Stimulated activated CD8-positive, alpha-beta memory T cell treated with anti-CD3 and anti-CD28 coated beads, Interleukin-4, amount 100 ng/mL, for 4 hours (primary cell): ENCODE data around the gene CLRN2.
"Not testable (repeated sequence)": the region's sequence is repeated elsewhere in the genome, so short reads cannot be mapped to it uniquely, and the experiment has no call there.

Experiments used
- DNase-seq, 2 donors: peaks; one replicate each; pipeline ENCODE4 v3.0.0-alpha.2; 2020; ENCODE audit warnings: low read depth in 2 of 2, low spot score in 1 of 2

CLRN2 gene

GRCh38 chr4:17502756-17503155, 12.2 kb upstream of the CLRN2 start:
- DNase-seq: no peak

GRCh38 chr4:17504081-17504480, 10.9 kb upstream of the CLRN2 start:
- DNase-seq: no peak

DNA sequence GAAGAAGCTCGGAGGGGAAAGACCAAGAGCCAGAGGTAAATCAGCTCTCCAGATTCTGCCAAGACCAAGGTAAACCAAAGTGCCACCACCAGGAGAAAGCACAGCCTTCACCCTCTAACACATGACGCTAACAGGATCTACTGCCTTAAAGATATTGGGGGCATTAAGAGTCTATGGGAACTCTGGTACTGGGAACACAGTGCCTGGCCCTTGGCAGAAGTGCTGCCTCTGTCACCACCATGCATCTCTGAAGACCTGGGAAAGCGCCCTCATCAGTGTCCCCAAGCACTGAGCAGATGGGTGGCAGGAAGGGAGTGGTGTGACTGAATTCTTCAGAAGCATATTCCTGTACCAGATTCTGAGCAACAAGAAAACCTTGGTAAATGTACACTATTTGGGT, 4.4 kb upstream of the CLRN2 start:
- DNase-seq: no peak

DNA sequence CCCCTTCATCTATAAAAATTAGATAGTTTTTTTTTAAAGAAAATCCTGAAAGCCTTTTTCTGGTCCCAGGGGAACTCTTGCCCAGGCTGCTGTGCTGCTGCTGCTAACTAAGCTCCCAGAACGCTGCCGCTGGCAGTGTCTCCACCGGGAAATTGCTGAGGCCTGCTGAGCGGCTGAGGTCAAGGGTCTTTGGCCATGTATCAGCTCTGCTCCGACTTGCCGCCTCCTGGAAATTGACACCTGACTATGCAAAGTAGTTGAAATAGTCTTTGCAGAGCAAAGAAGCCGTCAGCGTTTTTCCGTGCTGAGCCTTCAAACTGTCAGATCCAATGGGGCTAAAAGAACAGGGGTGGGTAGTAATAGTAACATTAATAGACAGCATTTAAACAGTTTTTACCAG, 3.9 kb upstream of the CLRN2 start:
- no peak for DNase-seq

DNA sequence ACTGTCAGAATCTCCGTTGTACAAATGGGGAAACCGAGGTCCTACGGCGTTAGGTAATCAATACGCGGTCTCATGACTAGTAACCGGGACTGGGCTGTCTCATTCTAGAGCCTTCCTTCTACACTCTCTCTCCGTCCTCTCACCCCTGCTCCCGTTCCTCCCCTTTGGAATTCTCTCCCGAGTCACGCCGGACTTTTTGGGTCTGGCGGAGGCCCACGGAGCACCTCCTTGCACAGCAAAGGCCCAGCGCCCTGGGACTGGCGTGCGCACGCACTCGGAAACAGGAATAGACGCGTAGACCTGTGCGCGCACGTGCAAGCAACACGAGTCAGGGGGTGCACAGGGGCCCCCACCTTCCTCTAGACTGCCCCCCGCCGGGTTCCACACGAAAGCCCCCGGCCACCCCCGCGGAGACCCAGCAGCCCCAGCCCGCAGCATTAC, 3.4 kb upstream of the CLRN2 start:
- DNase-seq: peak; percentile 11 to 17

GRCh38 chr4:17511950-17512795, 2.8 kb upstream of the CLRN2 start, which contains the start of gene QDPR:
TSS of gene QDPR (minus strand) at chr4:17512090. CDS start at chr4:17512054, 36 bp downstream.
- DNase-seq: peak; percentile 24 to 51

DNA sequence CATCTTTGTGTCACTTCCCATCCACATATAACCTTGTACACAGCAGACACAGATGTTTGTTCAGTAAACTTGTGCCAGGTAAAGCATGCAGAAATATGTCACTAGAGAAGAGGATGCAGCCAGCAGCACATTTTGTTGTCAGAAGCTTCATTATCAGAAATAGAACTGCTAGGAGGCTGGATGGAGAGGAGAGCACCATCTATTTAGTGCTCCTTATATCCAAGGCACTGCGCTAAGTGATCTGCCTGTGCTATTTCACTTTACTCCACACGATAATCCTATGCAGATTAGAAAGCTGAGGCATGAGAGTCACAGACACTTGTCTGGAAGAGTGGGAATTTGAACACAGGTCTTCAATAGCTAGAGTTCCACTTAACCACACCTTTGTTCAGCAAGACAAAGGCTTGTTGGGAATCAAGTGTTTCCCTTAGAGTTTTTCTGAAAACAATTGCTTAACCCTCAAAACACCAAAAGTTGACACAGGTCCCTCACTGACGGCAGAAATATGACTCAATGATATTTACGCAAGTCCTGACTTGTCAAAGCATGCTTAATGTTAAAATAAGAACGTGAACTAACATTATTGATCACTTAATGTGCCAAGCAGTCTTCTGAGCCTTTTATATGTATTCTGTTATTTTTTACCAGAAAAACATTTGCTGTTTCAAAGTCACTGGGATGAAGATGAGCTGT, 1.8 kb upstream of the CLRN2 start:
- DNase-seq: no peak

- no peak for DNase-seq
Measured at GRCh38 chr4:17515445-17516407, 761 bp downstream of the CLRN2 start.

GRCh38 chr4:17516980-17517379, 2.0 kb downstream of the CLRN2 start:
- no peak for DNase-seq

DNA sequence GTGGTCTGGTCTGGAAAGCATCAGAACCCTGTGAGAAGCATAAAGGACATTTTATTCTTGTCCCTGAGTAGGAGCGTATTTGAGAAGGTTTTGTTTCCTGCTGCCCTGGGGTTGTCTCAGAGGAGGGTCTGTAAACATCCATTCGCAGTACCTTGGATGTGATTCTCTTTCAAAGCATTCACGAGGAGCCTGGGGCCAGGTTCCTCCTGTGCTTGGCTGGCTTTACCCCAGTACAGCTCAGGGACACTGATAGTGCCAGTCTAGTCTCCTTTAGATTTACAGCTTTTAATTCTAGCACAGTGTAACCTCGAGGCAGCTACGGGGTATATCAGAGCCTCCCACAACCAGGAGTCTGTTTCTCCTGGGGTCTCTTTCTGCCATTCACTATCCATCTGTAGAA, 2.7 kb downstream of the CLRN2 start:
- DNase-seq: no peak

GRCh38 chr4:17521595-17521994, 6.6 kb downstream of the CLRN2 start:
- DNase-seq: no peak

GRCh38 chr4:17523662-17524061, 8.7 kb downstream of the CLRN2 start:
- DNase-seq: no peak

DNA sequence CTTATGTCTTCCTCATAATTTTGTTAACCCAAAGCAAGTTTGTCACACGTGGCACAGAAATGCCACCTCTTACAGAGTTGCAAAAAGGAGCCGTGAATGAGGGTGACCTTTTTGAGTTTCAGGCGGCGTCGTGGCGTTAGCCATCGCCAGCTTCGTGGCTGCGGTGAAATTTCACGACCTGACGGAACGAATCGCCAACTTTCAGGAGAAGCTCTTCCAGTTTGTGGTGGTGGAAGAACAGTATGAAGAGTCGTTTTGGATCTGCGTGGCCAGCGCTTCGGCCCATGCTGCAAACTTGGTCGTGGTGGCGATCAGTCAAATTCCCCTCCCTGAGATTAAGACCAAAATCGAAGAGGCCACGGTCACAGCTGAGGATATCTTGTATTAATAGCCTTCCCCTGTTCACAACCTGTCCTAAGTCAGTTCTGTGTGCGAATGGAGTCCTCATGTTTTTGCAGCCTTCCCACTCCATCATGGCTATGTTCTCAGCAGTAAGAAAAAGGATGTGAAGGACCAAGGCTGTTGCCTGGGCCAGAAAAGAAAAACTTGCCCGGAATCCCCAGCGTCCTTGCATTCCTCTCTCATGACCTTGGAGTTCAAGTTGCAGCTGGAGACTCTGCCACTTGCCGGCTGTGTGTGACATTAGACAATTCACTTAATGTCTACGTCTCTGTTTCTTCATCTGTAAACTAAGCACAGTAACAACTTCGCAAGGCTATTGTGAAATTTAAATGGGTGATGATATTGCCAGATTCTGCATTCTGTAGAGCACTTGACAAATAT, 11.9 kb downstream of the CLRN2 start:
- DNase-seq: no peak

DNA sequence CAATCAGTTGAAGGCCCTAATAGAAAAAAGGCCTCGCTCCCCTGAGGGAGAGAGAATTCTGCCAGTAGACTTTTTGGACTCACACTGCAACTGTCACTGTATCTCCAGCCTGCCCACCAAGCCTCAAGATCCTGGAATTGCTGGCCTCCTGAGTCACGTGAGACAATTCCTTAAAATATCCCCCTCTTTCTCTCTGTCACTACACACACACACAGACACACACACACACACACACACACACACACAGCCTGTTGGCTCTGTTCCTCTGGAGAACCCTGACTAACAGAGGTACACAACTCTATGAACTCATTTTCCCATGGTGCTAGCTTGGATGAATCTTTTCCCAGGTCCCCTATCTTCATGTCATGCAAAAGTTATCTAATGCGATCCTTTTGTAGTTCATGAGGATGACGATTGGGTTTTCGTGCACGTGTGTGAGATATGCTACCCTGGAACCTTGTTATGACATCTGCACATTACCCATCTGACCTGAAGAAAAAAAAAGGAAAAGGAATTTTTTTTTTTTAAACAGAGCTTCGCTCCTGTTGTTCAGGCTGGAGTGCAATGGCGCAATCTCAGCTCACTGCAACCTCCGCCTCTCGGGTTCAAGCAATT, 13.7 kb downstream of the CLRN2 start:
- no peak for DNase-seq

GRCh38 chr4:17531538-17532285, 16.7 kb downstream of the CLRN2 start:
- no peak for DNase-seq

GRCh38 chr4:17534705-17535104, 19.7 kb downstream of the CLRN2 start:
- no peak for DNase-seq

DNA sequence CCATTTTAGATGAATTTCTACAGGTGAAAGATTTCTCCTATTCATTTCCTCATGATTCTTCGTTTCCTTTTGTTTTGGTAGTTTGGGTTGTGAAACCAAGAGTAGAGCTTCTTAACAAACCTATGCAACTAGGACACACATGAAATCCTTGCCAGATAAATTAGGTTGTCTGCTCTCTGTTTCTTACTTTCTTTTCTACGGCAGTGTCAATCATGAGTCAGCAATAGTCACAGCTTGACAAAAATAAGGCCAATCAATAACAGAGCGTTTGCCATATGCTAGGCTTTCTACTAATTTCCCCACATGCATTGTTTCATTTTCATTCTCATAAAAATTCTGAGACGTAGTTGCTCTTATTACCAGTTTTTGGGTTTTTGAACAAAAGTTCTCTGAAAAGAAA, 20.3 kb downstream of the CLRN2 start:
- no peak for DNase-seq

DNA sequence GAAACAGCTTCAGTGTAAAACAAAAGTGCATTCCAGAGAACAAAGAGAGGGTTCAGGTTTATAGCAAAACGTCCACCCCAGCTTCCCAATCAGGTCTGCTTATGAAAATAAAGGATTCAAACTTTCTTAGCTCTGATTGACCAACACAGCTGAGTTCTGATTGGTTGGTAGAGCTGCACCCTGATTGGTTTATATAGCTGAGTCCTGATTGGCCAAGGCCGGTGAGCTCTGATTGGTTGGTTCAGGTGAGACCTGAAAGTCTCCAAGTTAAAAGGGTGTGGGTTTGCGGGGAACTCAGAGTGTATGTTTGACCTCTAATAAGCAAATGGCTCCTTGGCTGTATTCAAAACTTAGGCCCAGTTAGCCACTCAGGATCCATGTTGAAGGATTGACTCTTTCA, 20.9 kb downstream of the CLRN2 start:
- no peak for DNase-seq

DNA sequence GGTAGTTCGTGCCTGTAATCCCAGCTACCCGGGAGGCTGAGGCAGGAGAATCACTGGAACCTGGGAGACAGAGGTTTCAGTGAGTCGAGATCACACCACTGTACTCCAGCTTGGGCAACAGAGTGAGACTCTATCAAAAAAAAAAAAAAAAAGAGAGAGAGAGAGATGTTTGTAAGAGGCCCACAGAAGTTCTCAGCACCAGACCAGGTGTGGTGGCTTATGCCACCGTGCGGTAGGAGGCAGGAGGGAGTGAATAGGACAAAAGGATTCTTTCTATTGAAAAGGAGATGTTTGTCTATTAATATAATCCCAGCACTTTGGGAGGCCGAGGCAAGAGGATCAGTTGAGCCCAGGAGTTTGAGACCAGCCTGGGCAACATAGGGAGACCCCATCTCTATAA, 22.1 kb downstream of the CLRN2 start:
- DNase-seq: not testable (repeated sequence)
